ENCODE results near the gene FUZ. TPM values are rescaled to one million over a fixed set of nuclear protein-coding genes. Genes with fewer than 3 reads are reported as not detected.

FUZ gene
- polyA plus RNA-seq, 3 donors: 35.3 to 45.3 (median 42.9) TPM

- peak; percentile 19 for DNase-seq
These were observed 51.3 kb downstream of the FUZ start for GRCh38 chr19:49761625-49762311.

- no peak for DNase-seq
These were observed 51.9 kb downstream of the FUZ start for GRCh38 chr19:49761249-49761624.

- DNase-seq: no peak
These were observed 54.8 kb downstream of the FUZ start for GRCh38 chr19:49758292-49758691.

Other genes with a start within 250 kb of the FUZ start
- 10 to 100 TPM; 69.3 to 81.1 (median 79.5) TPM for gene NOSIP, start 232.7 kb downstream of the FUZ start, polyA plus RNA-seq (ENCODE audit: insufficient read length in 3 of 3)
- gene PRRG2, start 232.0 kb downstream of the FUZ start, polyA plus RNA-seq (ENCODE audit: insufficient read length in 3 of 3): 1 to 10 TPM; 6.5 to 8.2 (median 7.7) TPM
- gene PRR12, start 222.1 kb downstream of the FUZ start, polyA plus RNA-seq (ENCODE audit: insufficient read length in 3 of 3): 10 to 100 TPM; 24.2 to 34.2 (median 29.2) TPM
- gene RRAS, start 173.1 kb downstream of the FUZ start, polyA plus RNA-seq (ENCODE audit: insufficient read length in 3 of 3): 10 to 100 TPM; 25.8 to 31.9 (median 31.6) TPM
- 10 to 100 TPM; 36.6 to 45.7 (median 45.0) TPM for gene SCAF1, start 171.1 kb downstream of the FUZ start, polyA plus RNA-seq (ENCODE audit: insufficient read length in 3 of 3)
- gene IRF3, start 147.4 kb downstream of the FUZ start, polyA plus RNA-seq (ENCODE audit: insufficient read length in 3 of 3): 10 to 100 TPM; 55.6 to 74.3 (median 68.3) TPM
- gene BCL2L12, start 147.4 kb downstream of the FUZ start, polyA plus RNA-seq (ENCODE audit: insufficient read length in 3 of 3): 10 to 100 TPM; 30.7 to 39.6 (median 31.5) TPM
- gene PRMT1, start 136.0 kb downstream of the FUZ start, polyA plus RNA-seq (ENCODE audit: insufficient read length in 3 of 3): 100 to 1,000 TPM; 239 to 257 (median 241) TPM
- gene ADM5, start 123.7 kb downstream of the FUZ start, polyA plus RNA-seq (ENCODE audit: insufficient read length in 3 of 3): 1 to 10 TPM; 1.3 to 2.3 (median 2.1) TPM
- 10 to 100 TPM; 11.2 to 13.6 (median 11.6) TPM for gene CPT1C, start 122.2 kb downstream of the FUZ start, polyA plus RNA-seq (ENCODE audit: insufficient read length in 3 of 3)
- under 1 TPM in 2 of 3 donors, not detected in 1; 0.06 to 0.16 TPM for gene TSKS, start 50.0 kb downstream of the FUZ start, polyA plus RNA-seq (ENCODE audit: insufficient read length in 3 of 3)
- gene AP2A1, start 46.3 kb downstream of the FUZ start, polyA plus RNA-seq (ENCODE audit: insufficient read length in 3 of 3): 10 to 100 TPM; 58.7 to 71.5 (median 68.4) TPM
- 10 to 100 TPM; 70.0 to 77.3 (median 75.0) TPM for gene MED25, start 5.0 kb upstream of the FUZ start, polyA plus RNA-seq (ENCODE audit: insufficient read length in 3 of 3)
- gene PTOV1, start 37.9 kb upstream of the FUZ start, polyA plus RNA-seq (ENCODE audit: insufficient read length in 3 of 3): 100 to 1,000 TPM; 351 to 386 (median 360) TPM
- gene PNKP, start 54.3 kb upstream of the FUZ start, polyA plus RNA-seq (ENCODE audit: insufficient read length in 3 of 3): 10 to 100 TPM; 57.0 to 83.3 (median 81.4) TPM
- 10 to 100 TPM; 36.1 to 46.8 (median 42.8) TPM for gene AKT1S1, start 64.1 kb upstream of the FUZ start, polyA plus RNA-seq (ENCODE audit: insufficient read length in 3 of 3)
- 10 to 100 TPM; 48.3 to 64.2 (median 61.1) TPM for gene TBC1D17, start 64.4 kb upstream of the FUZ start, polyA plus RNA-seq (ENCODE audit: insufficient read length in 3 of 3)
- 1 to 10 TPM; 2.7 to 3.6 (median 3.1) TPM for gene IL4I1, start 83.6 kb upstream of the FUZ start, polyA plus RNA-seq (ENCODE audit: insufficient read length in 3 of 3)
- gene ATF5, start 115.9 kb upstream of the FUZ start, polyA plus RNA-seq (ENCODE audit: insufficient read length in 3 of 3): 10 to 100 TPM; 26.0 to 28.5 (median 28.2) TPM
- gene NUP62, start 116.2 kb upstream of the FUZ start, polyA plus RNA-seq (ENCODE audit: insufficient read length in 3 of 3): 10 to 100 TPM; 65.8 to 80.2 (median 70.8) TPM
- 1 to 10 TPM; 3.2 to 5.5 (median 4.5) TPM for gene SIGLEC11, start 147.9 kb upstream of the FUZ start, polyA plus RNA-seq (ENCODE audit: insufficient read length in 3 of 3)
- gene VRK3, start 212.1 kb upstream of the FUZ start, polyA plus RNA-seq (ENCODE audit: insufficient read length in 3 of 3): 10 to 100 TPM; 49.7 to 55.3 (median 53.1) TPM
- gene ZNF473, start 212.7 kb upstream of the FUZ start, polyA plus RNA-seq (ENCODE audit: insufficient read length in 3 of 3): 10 to 100 TPM; 15.4 to 19.1 (median 18.7) TPM